ENCODE data around the gene SLC25A26. TPM values are rescaled to one million over a fixed set of nuclear protein-coding genes. Genes with fewer than 3 reads are reported as not detected.
A peak's percentile ranks its signal among the peaks of the same experiment; 100 is the strongest.

SLC25A26 gene
- total RNA-seq, 1 donor from 2014 or later: 15.5 TPM

- no peak for DNase-seq
These were observed 6.2 kb downstream of the SLC25A26 start for GRCh38 chr3:66227051-66227450.

DNA sequence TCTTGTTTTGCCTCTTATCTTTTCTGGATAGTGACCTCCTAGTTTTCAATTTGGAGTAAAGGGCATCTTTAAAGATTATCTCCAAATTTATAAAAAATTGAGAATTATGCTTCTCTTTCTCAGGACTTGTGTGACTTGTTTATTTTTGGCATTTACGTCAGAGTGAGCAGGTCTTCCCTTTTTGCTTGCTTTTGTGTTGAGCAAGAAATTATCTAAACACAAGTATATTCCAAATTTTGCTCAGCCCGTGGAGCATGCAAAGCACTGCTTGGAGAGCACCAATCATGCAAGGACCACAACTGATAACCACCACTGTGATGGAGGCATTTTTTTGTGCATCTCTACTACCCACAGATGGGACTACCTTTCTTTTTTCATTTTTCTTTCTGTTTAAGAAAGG lies 7.1 kb downstream of the SLC25A26 start:
- DNase-seq: no peak

GRCh38 chr3:66228707-66229106 lies 7.9 kb downstream of the SLC25A26 start:
- DNase-seq: no peak

GRCh38 chr3:66229931-66230330 lies 9.1 kb downstream of the SLC25A26 start:
- DNase-seq: no peak

- DNase-seq: no peak
These were observed 12.2 kb downstream of the SLC25A26 start for GRCh38 chr3:66233033-66233432.

GRCh38 chr3:66236281-66236680 lies 15.5 kb downstream of the SLC25A26 start:
- no peak for DNase-seq

- DNase-seq: no peak
These were observed 16.8 kb downstream of the SLC25A26 start for GRCh38 chr3:66237552-66237951.

- no peak for DNase-seq
These were observed 18.8 kb downstream of the SLC25A26 start for GRCh38 chr3:66239513-66240123.

DNA sequence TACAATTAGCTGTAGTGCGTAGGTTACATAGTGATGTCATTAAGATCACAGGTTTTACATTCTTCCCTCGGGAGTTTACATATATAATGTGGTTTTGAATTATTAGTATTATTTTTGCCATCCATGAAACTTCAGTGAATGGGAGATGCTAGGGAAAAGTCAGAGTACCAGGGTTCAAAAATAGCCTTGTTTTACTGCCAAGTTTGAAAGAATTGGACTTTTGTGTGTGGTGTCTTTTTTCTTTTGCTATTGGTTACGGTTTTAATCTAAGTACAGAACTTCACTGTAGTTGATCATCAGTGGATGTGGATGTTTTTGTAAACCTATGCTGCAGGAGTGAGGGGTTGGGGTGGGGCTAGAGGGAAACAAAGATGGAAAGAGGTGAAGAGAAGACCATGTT lies 20.7 kb downstream of the SLC25A26 start:
- no peak for DNase-seq

- no peak for DNase-seq
These were observed 22.1 kb downstream of the SLC25A26 start for GRCh38 chr3:66242788-66243464.

DNA sequence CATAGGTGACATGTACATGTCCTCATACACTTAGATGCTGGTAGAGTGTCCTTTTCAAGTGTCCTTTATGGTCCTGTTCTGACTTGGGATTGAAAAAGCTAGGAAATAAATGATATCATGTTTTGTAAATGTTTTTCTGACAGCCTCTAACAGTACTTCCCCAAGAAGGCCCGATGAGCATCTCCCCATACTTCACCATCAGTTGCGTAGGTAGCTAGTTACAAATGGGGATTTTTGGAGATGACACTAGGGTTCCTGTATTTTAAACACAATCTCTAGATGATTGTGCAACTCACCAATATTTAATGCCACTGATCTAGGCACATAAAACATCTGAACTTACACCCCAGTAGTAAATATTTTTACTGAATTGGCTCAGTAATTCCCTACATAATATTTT lies 27.8 kb downstream of the SLC25A26 start:
- no peak for DNase-seq

DNA sequence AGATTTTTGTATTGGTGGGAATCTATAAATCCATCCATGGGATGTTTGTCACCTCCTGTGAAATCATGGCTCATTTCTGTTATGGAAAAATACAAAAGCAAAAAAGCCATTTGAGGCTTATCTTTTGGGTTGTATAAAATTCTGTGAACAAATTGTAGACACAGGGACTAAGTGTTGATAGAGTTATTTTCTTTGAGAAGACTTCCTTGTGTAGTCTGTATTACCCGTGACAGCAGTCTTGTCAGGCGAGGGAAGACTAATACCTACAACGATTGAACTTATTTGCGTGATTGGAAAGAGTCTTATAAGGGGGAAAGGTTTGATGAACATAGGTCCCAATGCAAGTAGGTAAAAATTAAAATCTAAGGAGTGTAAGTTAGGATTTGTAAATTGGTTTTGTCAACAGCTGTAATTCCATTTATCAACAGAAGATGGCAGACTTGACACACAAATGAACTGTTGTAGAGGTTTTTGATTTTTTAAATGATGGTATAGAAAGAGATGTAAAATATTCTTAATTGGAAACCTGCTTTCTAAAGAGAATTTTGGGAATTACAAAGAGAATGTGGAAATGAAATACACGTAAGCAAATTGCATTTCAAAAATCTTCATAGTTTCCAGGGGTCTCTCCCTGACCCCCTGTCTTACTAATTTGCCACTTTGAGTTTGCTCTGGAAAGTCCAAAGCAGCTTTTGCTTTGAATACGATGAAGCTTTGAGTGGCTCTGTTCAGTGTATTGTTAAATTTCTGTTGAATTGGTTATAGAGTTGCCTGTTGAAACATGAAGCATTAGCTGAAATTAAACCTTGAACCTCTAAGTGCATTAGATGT lies 33.2 kb downstream of the SLC25A26 start:
- peak; percentile 28 for DNase-seq

DNA sequence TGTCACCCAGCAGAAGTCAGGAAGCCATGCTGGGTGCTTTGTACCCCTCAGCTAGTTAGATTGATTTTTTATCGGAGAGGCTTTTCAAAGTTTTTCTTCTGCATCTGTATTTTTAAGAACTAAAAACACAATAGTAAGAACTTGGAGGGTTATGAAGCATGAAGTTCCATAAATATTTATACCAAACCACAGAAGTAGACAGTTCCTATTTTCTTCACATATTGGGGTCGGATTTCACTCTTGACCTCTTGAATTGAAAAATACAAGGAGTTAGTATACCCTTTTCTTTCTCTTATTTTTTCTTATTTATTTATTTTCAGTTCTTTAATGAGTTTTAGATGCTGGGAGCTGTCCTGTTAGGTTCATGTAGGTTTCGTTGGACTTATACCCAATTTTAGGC lies 35.1 kb downstream of the SLC25A26 start:
- no peak for DNase-seq

- DNase-seq: no peak
These were observed 36.0 kb downstream of the SLC25A26 start for GRCh38 chr3:66256806-66257205.

- DNase-seq: no peak
These were observed 38.9 kb downstream of the SLC25A26 start for GRCh38 chr3:66259566-66260255.

GRCh38 chr3:66260431-66260830 lies 39.6 kb downstream of the SLC25A26 start:
- DNase-seq: no peak

- DNase-seq: no peak
These were observed 40.6 kb downstream of the SLC25A26 start for GRCh38 chr3:66261355-66261754.

DNA sequence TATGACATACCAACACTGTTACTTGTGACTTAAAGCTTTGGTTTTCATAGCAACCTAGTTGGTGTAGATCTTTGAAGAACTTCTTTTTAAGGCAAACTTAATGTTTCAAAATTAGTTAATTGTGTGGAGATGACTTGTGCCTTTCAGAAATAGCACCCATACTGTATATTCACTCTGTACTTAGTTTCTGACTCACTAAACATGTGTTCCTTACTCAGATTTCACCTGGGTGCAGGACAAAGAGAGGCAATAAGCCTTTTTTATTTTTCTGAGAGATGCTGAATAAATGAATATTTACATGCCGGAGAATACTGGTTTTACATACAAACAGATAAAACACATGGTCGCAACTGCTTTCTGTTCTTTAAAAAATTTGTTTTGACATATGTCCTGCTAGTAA lies 44.8 kb downstream of the SLC25A26 start:
- no peak for DNase-seq

GRCh38 chr3:66266551-66266950 lies 45.8 kb downstream of the SLC25A26 start:
- DNase-seq: no peak

DNA sequence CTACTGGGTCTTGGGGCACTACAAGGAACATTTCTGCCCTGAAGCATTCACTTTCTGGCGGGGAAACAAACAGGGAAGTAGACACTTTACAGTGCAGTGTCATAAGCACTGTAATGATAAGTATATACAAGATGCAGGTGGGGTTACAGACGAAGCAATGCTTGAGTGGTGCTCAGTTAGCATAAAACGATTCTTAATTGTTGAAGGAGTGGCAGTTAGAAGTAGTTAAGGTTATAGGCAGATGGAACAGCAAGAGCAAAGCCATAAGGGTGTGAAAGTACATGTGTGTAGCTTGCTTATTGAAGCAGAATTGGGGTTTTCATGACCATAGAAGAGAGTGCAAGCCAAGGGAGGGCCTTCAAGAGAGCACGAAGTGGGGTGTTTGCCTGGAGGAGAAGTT lies 46.2 kb downstream of the SLC25A26 start:
- no peak for DNase-seq

DNA sequence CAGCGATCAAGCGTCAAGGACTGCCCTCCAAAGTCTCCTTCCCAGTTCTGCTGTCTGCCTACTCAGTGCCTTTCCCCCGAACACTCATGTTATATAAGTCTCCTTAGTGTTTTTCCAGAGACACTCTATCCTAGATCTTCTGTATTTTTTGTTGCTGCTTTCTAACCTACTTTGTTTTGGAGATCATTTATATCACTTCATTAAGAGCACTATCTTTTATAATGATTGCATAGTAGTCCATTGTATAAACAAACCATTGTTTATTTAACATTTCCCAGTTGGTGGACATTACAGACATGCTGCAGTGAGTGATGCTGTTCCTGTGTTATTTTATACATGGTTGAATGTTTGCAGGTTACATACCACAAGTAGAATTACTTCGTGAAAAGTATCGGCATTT lies 47.1 kb downstream of the SLC25A26 start:
- DNase-seq: no peak

- DNase-seq: no peak
These were observed 48.1 kb downstream of the SLC25A26 start for GRCh38 chr3:66268864-66269263.

- DNase-seq: peak; percentile 38
These were observed 48.6 kb downstream of the SLC25A26 start for GRCh38 chr3:66269411-66269810.

Measured in skin of body (tissue), 2 donors.